Testis (tissue), 2 donors: Measurements from ENCODE around the gene PDCD1.

Source experiments
- POLR2A ChIP-seq: fragments of 450-650 bp; IDR thresholded peaks from one replicate; pipeline ENCODE4 v1.6.1; 2017; ENCODE audit warnings: antibody characterized with exemption, mild to moderate bottlenecking, moderate library complexity
- TF ChIP-seq, protein P1 (sequence below), 3 experiments: fragments of 450-650 bp in 2 of 3; fragments of 200-600 bp in 1 of 3; sonication (generic) in 1 of 3; IDR thresholded peaks; one replicate each; pipeline ENCODE4 v1.5.1; 2016 to 2019; ENCODE audit warnings: antibody characterized with exemption in 3 of 3, mild to moderate bottlenecking in 2 of 3, moderate library complexity in 1 of 3

DNA sequence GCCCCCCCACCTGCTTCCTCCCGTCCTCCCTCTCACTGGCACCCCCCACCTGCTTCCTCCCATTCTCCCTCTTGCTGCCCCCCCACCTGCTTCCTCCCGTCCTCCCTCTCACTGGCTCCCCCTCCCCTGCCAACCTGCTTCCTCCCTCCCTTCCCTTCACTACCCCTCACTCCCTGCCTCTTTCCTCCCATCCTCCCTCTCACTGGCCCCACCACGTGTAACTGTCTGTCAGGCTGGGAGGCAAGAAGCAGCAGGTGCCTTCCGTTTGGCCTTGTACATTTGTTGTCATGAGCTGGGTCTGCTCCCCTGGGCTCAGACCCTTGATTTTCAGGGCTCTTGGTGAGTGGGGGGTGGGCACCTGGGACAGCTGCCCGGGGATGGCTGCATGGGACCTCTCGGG lies 29.9 kb upstream of the PDCD1 start:
- TF ChIP-seq, protein P1, sequence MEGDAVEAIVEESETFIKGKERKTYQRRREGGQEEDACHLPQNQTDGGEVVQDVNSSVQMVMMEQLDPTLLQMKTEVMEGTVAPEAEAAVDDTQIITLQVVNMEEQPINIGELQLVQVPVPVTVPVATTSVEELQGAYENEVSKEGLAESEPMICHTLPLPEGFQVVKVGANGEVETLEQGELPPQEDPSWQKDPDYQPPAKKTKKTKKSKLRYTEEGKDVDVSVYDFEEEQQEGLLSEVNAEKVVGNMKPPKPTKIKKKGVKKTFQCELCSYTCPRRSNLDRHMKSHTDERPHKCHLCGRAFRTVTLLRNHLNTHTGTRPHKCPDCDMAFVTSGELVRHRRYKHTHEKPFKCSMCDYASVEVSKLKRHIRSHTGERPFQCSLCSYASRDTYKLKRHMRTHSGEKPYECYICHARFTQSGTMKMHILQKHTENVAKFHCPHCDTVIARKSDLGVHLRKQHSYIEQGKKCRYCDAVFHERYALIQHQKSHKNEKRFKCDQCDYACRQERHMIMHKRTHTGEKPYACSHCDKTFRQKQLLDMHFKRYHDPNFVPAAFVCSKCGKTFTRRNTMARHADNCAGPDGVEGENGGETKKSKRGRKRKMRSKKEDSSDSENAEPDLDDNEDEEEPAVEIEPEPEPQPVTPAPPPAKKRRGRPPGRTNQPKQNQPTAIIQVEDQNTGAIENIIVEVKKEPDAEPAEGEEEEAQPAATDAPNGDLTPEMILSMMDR (IDR thresholded peaks at IDR 0.05) = no peak
- TF ChIP-seq POLR2A = no peak
